ENCODE measurements around the gene CYP4V2. TPM values are rescaled to one million over a fixed set of nuclear protein-coding genes. Genes with fewer than 3 reads are reported as not detected.

Gene CYP4V2
- 10 to 100 TPM; 26.0 to 43.5 (median 37.6) TPM for polyA plus RNA-seq

- peak within 1 kb of the TSS; percentile 92 to 98 (median 95) for H3K27ac Mint-ChIP-seq
- H3K4me3 Mint-ChIP-seq, result peak within 1 kb of the TSS; percentile 90 to 98 (median 96)
- peak; percentile 88 to 93 (median 90) for DNase-seq
- peaks cover 8 to 13% (median 9%) of the 10 kb centered on the region in 3 donors for H3K36me3 Mint-ChIP-seq
- H3K27me3 Mint-ChIP-seq (ENCODE audit: low read depth in 3 of 3), result peaks cover 3 to 13% (median 5%) of the 10 kb centered on the region in 3 donors
- no peaks in the 10 kb centered on the region for H3K9me3 Mint-ChIP-seq
- peaks cover 38 to 51% of the 10 kb centered on the region in 2 donors for H3K4me1 Mint-ChIP-seq
Observed at GRCh38 chr4:186191200-186192065, at the start of gene CYP4V2. Gene CYP4V2, plus strand, starts transcription at chr4:186191567. Its CDS starts 257 bp downstream, at chr4:186191824.

- Mint-ChIP-seq H3K27ac (no peak overlapping the region), H3K36me3 (no peaks in the 10 kb centered on the region), H3K4me1 (peaks cover 5 to 7% of the 10 kb centered on the region in 2 donors), H3K27me3 (ENCODE audit: low read depth in 3 of 3) (peaks cover 12 to 25% (median 13%) of the 10 kb centered on the region in 3 donors), H3K9me3 (no peaks in the 10 kb centered on the region), H3K4me3 (peak overlapping the region; percentile 17 to 65 (median 42))
- DNase-seq, result no peak
Observed at GRCh38 chr4:186144198-186144945, 47.0 kb upstream of the CYP4V2 start.

- no peaks in the 10 kb centered on the region for H3K36me3 Mint-ChIP-seq
- H3K4me1 Mint-ChIP-seq, result peaks cover 5 to 7% of the 10 kb centered on the region in 2 donors
- no peaks in the 10 kb centered on the region for H3K9me3 Mint-ChIP-seq
- DNase-seq, result peak in 1 of 3 donors; percentile 2
- peaks cover 12 to 25% (median 13%) of the 10 kb centered on the region in 3 donors for H3K27me3 Mint-ChIP-seq (ENCODE audit: low read depth in 3 of 3)
- no peak overlapping the region for H3K27ac Mint-ChIP-seq
- peak overlapping the region; percentile 29 to 54 (median 49) for H3K4me3 Mint-ChIP-seq
Observed at GRCh38 chr4:186144946-186145569, 46.3 kb upstream of the CYP4V2 start.

- Mint-ChIP-seq H3K27me3 (ENCODE audit: low read depth in 3 of 3) (peaks cover 14 to 29% (median 17%) of the 10 kb centered on the region in 3 donors), H3K4me3 (no peak overlapping the region), H3K36me3 (no peaks in the 10 kb centered on the region), H3K27ac (no peak overlapping the region), H3K4me1 (peaks cover 5 to 7% of the 10 kb centered on the region in 2 donors), H3K9me3 (no peaks in the 10 kb centered on the region)
- no peak for DNase-seq
Observed at GRCh38 chr4:186146458-186146857, 44.9 kb upstream of the CYP4V2 start.

GRCh38 chr4:186148336-186148975, 42.9 kb upstream of the CYP4V2 start:
- DNase-seq, result no peak
- no peak overlapping the region for H3K4me3 Mint-ChIP-seq
- no peaks in the 10 kb centered on the region for H3K9me3 Mint-ChIP-seq
- H3K27ac Mint-ChIP-seq, result no peak overlapping the region
- peaks cover 5 to 7% of the 10 kb centered on the region in 2 donors for H3K4me1 Mint-ChIP-seq
- H3K27me3 Mint-ChIP-seq (ENCODE audit: low read depth in 3 of 3), result peaks cover 14 to 27% (median 18%) of the 10 kb centered on the region in 3 donors
- no peaks in the 10 kb centered on the region for H3K36me3 Mint-ChIP-seq

GRCh38 chr4:186149872-186150271, 41.5 kb upstream of the CYP4V2 start:
- no peak overlapping the region for H3K4me3 Mint-ChIP-seq
- no peaks in the 10 kb centered on the region for H3K36me3 Mint-ChIP-seq
- H3K4me1 Mint-ChIP-seq, result peaks cover 0 to 2% of the 10 kb centered on the region in 2 donors
- peak in 1 of 3 donors; percentile 11 for DNase-seq
- H3K27me3 Mint-ChIP-seq (ENCODE audit: low read depth in 3 of 3), result peaks cover 9 to 27% (median 18%) of the 10 kb centered on the region in 3 donors
- H3K9me3 Mint-ChIP-seq, result no peaks in the 10 kb centered on the region
- no peak overlapping the region for H3K27ac Mint-ChIP-seq

GRCh38 chr4:186150926-186151325, 40.4 kb upstream of the CYP4V2 start:
- no peaks in the 10 kb centered on the region for H3K4me1 Mint-ChIP-seq
- peaks cover 9 to 19% (median 16%) of the 10 kb centered on the region in 3 donors for H3K27me3 Mint-ChIP-seq (ENCODE audit: low read depth in 3 of 3)
- H3K36me3 Mint-ChIP-seq, result no peaks in the 10 kb centered on the region
- H3K9me3 Mint-ChIP-seq, result no peaks in the 10 kb centered on the region
- no peak overlapping the region for H3K27ac Mint-ChIP-seq
- no peak overlapping the region for H3K4me3 Mint-ChIP-seq
- no peak for DNase-seq

GRCh38 chr4:186151499-186151898, 39.9 kb upstream of the CYP4V2 start:
- no peaks in the 10 kb centered on the region for H3K4me1 Mint-ChIP-seq
- H3K27ac Mint-ChIP-seq, result no peak overlapping the region
- DNase-seq, result no peak
- peaks cover 9 to 15% (median 15%) of the 10 kb centered on the region in 3 donors for H3K27me3 Mint-ChIP-seq (ENCODE audit: low read depth in 3 of 3)
- H3K4me3 Mint-ChIP-seq, result no peak overlapping the region
- H3K9me3 Mint-ChIP-seq, result no peaks in the 10 kb centered on the region
- no peaks in the 10 kb centered on the region for H3K36me3 Mint-ChIP-seq

- H3K9me3 Mint-ChIP-seq, result no peaks in the 10 kb centered on the region
- no peaks in the 10 kb centered on the region for H3K4me1 Mint-ChIP-seq
- no peak overlapping the region for H3K4me3 Mint-ChIP-seq
- peaks cover 3 to 10% (median 4%) of the 10 kb centered on the region in 3 donors for H3K27me3 Mint-ChIP-seq (ENCODE audit: low read depth in 3 of 3)
- no peak for DNase-seq
- H3K36me3 Mint-ChIP-seq, result no peaks in the 10 kb centered on the region
- H3K27ac Mint-ChIP-seq, result no peak overlapping the region
Observed at GRCh38 chr4:186158021-186158813, 33.1 kb upstream of the CYP4V2 start.

GRCh38 chr4:186158966-186159365, 32.4 kb upstream of the CYP4V2 start:
- no peaks in the 10 kb centered on the region for H3K36me3 Mint-ChIP-seq

GRCh38 chr4:186159613-186160012, 31.8 kb upstream of the CYP4V2 start:
- no peak for DNase-seq
- no peak overlapping the region for H3K4me3 Mint-ChIP-seq
- H3K36me3 Mint-ChIP-seq, result no peaks in the 10 kb centered on the region
- no peaks in the 10 kb centered on the region for H3K4me1 Mint-ChIP-seq
- H3K27me3 Mint-ChIP-seq (ENCODE audit: low read depth in 3 of 3), result peaks cover 5 to 7% (median 6%) of the 10 kb centered on the region in 3 donors
- no peaks in the 10 kb centered on the region for H3K9me3 Mint-ChIP-seq
- no peak overlapping the region for H3K27ac Mint-ChIP-seq

More at GRCh38 chr4:186158966-186159365, 32.4 kb upstream of the CYP4V2 start:
- Mint-ChIP-seq H3K9me3 (no peaks in the 10 kb centered on the region), H3K27me3 (ENCODE audit: low read depth in 3 of 3) (peaks cover 4 to 6% (median 5%) of the 10 kb centered on the region in 3 donors), H3K27ac (no peak overlapping the region), H3K4me1 (no peaks in the 10 kb centered on the region), H3K4me3 (no peak overlapping the region)
- DNase-seq, result no peak

GRCh38 chr4:186161138-186161537, 30.2 kb upstream of the CYP4V2 start:
- no peak for DNase-seq
- Mint-ChIP-seq H3K9me3 (no peaks in the 10 kb centered on the region), H3K36me3 (no peaks in the 10 kb centered on the region), H3K27me3 (ENCODE audit: low read depth in 3 of 3) (peaks cover 3 to 7% (median 7%) of the 10 kb centered on the region in 3 donors), H3K4me3 (no peak overlapping the region), H3K27ac (no peak overlapping the region), H3K4me1 (no peaks in the 10 kb centered on the region)
